HepG2 (cell line): Measurements from ENCODE around the gene STK36. TPM values are rescaled to one million over a fixed set of nuclear protein-coding genes. Genes with fewer than 3 reads are reported as not detected.

Experiments used
- ATAC-seq: fragments of 200-7000 bp; cut with Tn5 transposase; 3 replicates; pipeline ENCODE4 v1.9.1; 2020; ENCODE audit warnings: mild to moderate bottlenecking, moderate library complexity
- BruUV-seq: library from RNA; stranded (reverse); fragments of 400-500 nt; replicated peaks from 2 replicates; lab custom pipeline; 2021; lab: Mats Ljungman, UMichigan
- CTCF ChIA-PET: fragments of 300-600 bp; formaldehyde crosslinking; extraction: SDS; loops from one replicate; lab custom pipeline; 2021; ENCODE audit warnings: low total read pairs, inconsistent platforms, low intra/inter-chr PET ratio; lab: Yijun Ruan, JAX
- POLR2A ChIA-PET: fragments of 350-600 bp; sonication (Branson Sonifier 250); formaldehyde crosslinking; loops from one replicate; lab custom pipeline; 2020; ENCODE audit warnings: antibody characterized with exemption, inconsistent platforms; lab: Yijun Ruan, JAX
- DNase-seq: peaks from one replicate; pipeline ENCODE4 v3.0.0-alpha.2; 2015; ENCODE audit warnings: low spot score
- FAIRE-seq: peaks from 3 replicates; lab custom pipeline; 2011; peaks lifted over from hg19 to GRCh38; lab: Jason Lieb, UNC
- H2AFZ ChIP-seq: one replicate; pipeline ENCODE4 v1.6.1; 2011; ENCODE audit warnings: low read length, inconsistent platforms
- H3K27ac ChIP-seq: fragments of 300-600 bp; 3 replicates; pipeline ENCODE4 v1.8.0; 2011; ENCODE audit warnings: mixed run types, mild to moderate bottlenecking, mixed read lengths, low read length, inconsistent platforms; ENCODE audit not compliant: insufficient read depth; ENCODE audit errors: extremely low read length
- H3K27me3 ChIP-seq, 2 experiments: fragments of 200-600 bp in 1 of 2; 2 replicates in 1 of 2; 3 replicates in 1 of 2; pipeline versions ENCODE4 v1.6.0 to v1.8.0; 2011; ENCODE audit warnings: low read length in 2 of 2, mild to moderate bottlenecking in 2 of 2, moderate library complexity in 2 of 2, inconsistent platforms in 1 of 2; ENCODE audit not compliant: insufficient read depth in 2 of 2, control insufficient read depth in 1 of 2
- H3K36me3 ChIP-seq, 2 experiments: fragments of 200-600 bp in 1 of 2; replicated peaks in 1 of 2; 2 replicates in 1 of 2; 3 replicates in 1 of 2; pipeline versions ENCODE4 v1.5.1 to v1.8.0; 2011; ENCODE audit warnings: low read length in 2 of 2, inconsistent platforms in 1 of 2; ENCODE audit not compliant: insufficient read depth in 2 of 2, control insufficient read depth in 1 of 2
- H3K4me1 ChIP-seq: 2 replicates; pipeline ENCODE4 v1.5.1; 2012; ENCODE audit warnings: low read length, inconsistent platforms; ENCODE audit not compliant: insufficient read depth
- H3K4me2 ChIP-seq: 2 replicates; pipeline ENCODE4 v1.6.0; 2011; ENCODE audit warnings: low read depth, low read length, inconsistent platforms
- H3K4me3 ChIP-seq, 3 experiments: fragments of 200-600 bp in 1 of 3; sonication (generic), shearing (Covaris generic) in 1 of 3; replicated peaks in 1 of 3; 2 replicates each; pipeline ENCODE4 v1.5.1; 2011 to 2016; ENCODE audit warnings: low read length in 3 of 3, inconsistent platforms in 2 of 3, low read depth in 2 of 3, mild to moderate bottlenecking in 2 of 3, control low read depth in 1 of 3, mixed read lengths in 1 of 3; ENCODE audit not compliant: insufficient read depth in 1 of 3
- H3K79me2 ChIP-seq: one replicate; pipeline ENCODE4 v1.6.1; 2011; ENCODE audit warnings: low read length, inconsistent platforms; ENCODE audit not compliant: insufficient read depth
- H3K9ac ChIP-seq: 2 replicates; pipeline ENCODE4 v1.6.0; 2011; ENCODE audit warnings: mild to moderate bottlenecking, low read depth, low read length, inconsistent platforms; ENCODE audit not compliant: insufficient read depth
- H3K9me3 ChIP-seq: 2 replicates; pipeline ENCODE4 v1.5.1; 2012; ENCODE audit warnings: mild to moderate bottlenecking, low read length
- H4K20me1 ChIP-seq: 2 replicates; pipeline ENCODE4 v1.6.0; 2011; ENCODE audit warnings: inconsistent platforms, mild to moderate bottlenecking, low read length, moderate library complexity; ENCODE audit not compliant: insufficient read depth
- ATF1 ChIP-seq: IDR thresholded peaks from 2 replicates; pipeline ENCODE4 v1.6.1; 2016; ENCODE audit warnings: mild to moderate bottlenecking, control low read depth
- DRAP1 ChIP-seq: IDR thresholded peaks from 2 replicates; pipeline ENCODE4 v1.6.1; 2016; ENCODE audit warnings: missing genetic modification reagents, missing compliant biosample characterization
- FLYWCH1 ChIP-seq: sonication (generic); formaldehyde crosslinking; IDR thresholded peaks from 2 replicates; pipeline ENCODE4 v1.8.1; 2023; ENCODE audit warnings: mild to moderate bottlenecking, missing genetic modification reagents
- HMG20A ChIP-seq: IDR thresholded peaks from 2 replicates; pipeline ENCODE4 v1.6.1; 2016; ENCODE audit warnings: borderline replicate concordance
- SSRP1 ChIP-seq: IDR thresholded peaks from 2 replicates; pipeline ENCODE4 v1.6.1; 2016; ENCODE audit warnings: control low read depth
- THYN1 ChIP-seq: sonication (generic); formaldehyde crosslinking; IDR thresholded peaks from 2 replicates; pipeline ENCODE4 v1.8.1; 2023; ENCODE audit warnings: low read depth, mild to moderate bottlenecking, moderate library complexity, missing genetic modification reagents, borderline replicate concordance
- ZNF10 ChIP-seq: sonication (generic); formaldehyde crosslinking; IDR thresholded peaks from 2 replicates; pipeline ENCODE4 v1.4.0; 2020; ENCODE audit warnings: mild to moderate bottlenecking, low read depth, missing genetic modification reagents, borderline replicate concordance
- ZNF24 ChIP-seq: fragments of 450-650 bp; IDR thresholded peaks from 2 replicates; pipeline ENCODE4 v1.6.1; 2017; ENCODE audit warnings: antibody characterized with exemption, mild to moderate bottlenecking
- ZNF414 ChIP-seq: sonication (generic); formaldehyde crosslinking; IDR thresholded peaks from 2 replicates; pipeline ENCODE4 v1.5.0; 2020; ENCODE audit warnings: missing genetic modification reagents
- ZNF496 ChIP-seq: sonication (generic); formaldehyde crosslinking; IDR thresholded peaks from 2 replicates; pipeline ENCODE4 v1.8.1; 2023; ENCODE audit warnings: mild to moderate bottlenecking, moderate library complexity, missing genetic modification reagents; ENCODE audit not compliant: insufficient replicate concordance
- WGBS: methylation state at CpG from one replicate; pipeline ENCODE4 v1.1.6; 2017; ENCODE audit warnings: low lambda C conversion rate; 5-methylcytosine and 5-hydroxymethylcytosine counted together
- in situ Hi-C: cut with HindIII; loops from 2 replicates; pipeline ENCODE4 v1.10.0; 2017; ENCODE audit warnings: low pct_unique_long_range_greater_than_20kb; ENCODE audit not compliant: extremely low pct_ligation_motif_present
- intact Hi-C: fragments of 100-400 bp; cut with micrococcal nuclease; formaldehyde crosslinking; loops from one replicate; pipeline ENCODE4 v1.10.0; 2022; ENCODE audit not compliant: unreplicated experiment
- polyA plus RNA-seq, 8 experiments: library from polyadenylated mRNA; depleted of rRNA in 3 of 8; stranded (reverse) in 7 of 8; unstranded in 1 of 8; fragments of >200 nt; fragmentation: Illumina TruSeq in 4 of 8; extraction: Trizol in 4 of 8; gene quantifications; 2 replicates each; pipeline versions ENCODE4 v1.2.1 to v1.2.3, GENCODE V29; 2011 to 2016; ENCODE audit warnings: low read depth in 4 of 8, missing spikeins in 1 of 8, mixed read lengths in 1 of 8; ENCODE audit not compliant: insufficient read depth in 1 of 8
- total RNA-seq, 5 experiments: library from RNA; depleted of rRNA; stranded (reverse); fragments of >200 nt; fragmentation: Illumina TruSeq; extraction: Trizol; gene quantifications; 2 replicates each; pipeline ENCODE4 v1.2.3, GENCODE V29; 2016; ENCODE audit warnings: low read depth in 1 of 5
- TF ChIP-seq, protein P1 (sequence below): sonication (generic); formaldehyde crosslinking; conservative IDR thresholded peaks from 2 replicates; pipeline ENCODE4 v1.8.0; 2022; ENCODE audit warnings: mild to moderate bottlenecking, moderate library complexity, missing genetic modification reagents
- TF ChIP-seq, protein P2 (sequence below): sonication (generic); formaldehyde crosslinking; IDR thresholded peaks from 2 replicates; pipeline ENCODE4 v1.4.0; 2020; ENCODE audit warnings: low read depth, missing genetic modification reagents
- TF ChIP-seq, protein P3 (sequence below): fragments of 450-650 bp; IDR thresholded peaks from 2 replicates; pipeline ENCODE4 v1.6.1; 2017; ENCODE audit warnings: mild to moderate bottlenecking

STK36 gene
- total and polyA plus RNA-seq, 2 of the 13 experiments (the other 11 are each of a cell fraction or from before 2014, with no cell fraction given) = 45.9 to 83.5 TPM

- Histone ChIP-seq H3K27ac (peak overlapping the region; percentile 95), H3K79me2 (peaks cover 21% of the 10 kb centered on the region), H3K4me1 (peaks cover 96% of the 10 kb centered on the region), H3K36me3 (peaks cover 34 to 70% of the 10 kb centered on the region in 2 experiments), H3K27me3 (no peaks in the 10 kb centered on the region), H3K9ac (no peak overlapping the region), H3K4me3 (peak overlapping the region in 1 of 3 experiments; percentile 23; a peak in 2 of 6 replicates), H3K9me3 (no peaks in the 10 kb centered on the region), H3K4me2 (peak overlapping the region; percentile 50), H4K20me1 (no peaks in the 10 kb centered on the region), H2AFZ (no peak overlapping the region)
- WGBS = 48% methylated on average over 8 of the region's 8 CpGs
- peak; percentile 62 for ATAC-seq
- peak; percentile 93 for DNase-seq
- peak; percentile 87 for FAIRE-seq
- ChIA-PET CTCF (interaction anchor here (1.4 to 1.6 kb wide), 3 partner anchors 17 to 99 kb away, joined by 5 to 10 read pairs (median 6); no protein-coding TSS in a partner anchor), POLR2A (interaction anchor here (0.5 to 8.6 kb wide), 13 partner anchors 8 to 101 kb away, joined by 3 to 218 read pairs (median 4); partner anchors contain the start of gene CYP27A1)
- in situ Hi-C loops = loop anchor here (25.0 kb wide), 1 partner anchor 88 kb away; the partner anchor contains the start of gene PRKAG3
- intact Hi-C loops = loop anchor here (1.0 kb wide), 1 partner anchor 98 kb away; no protein-coding TSS in a partner anchor
- BruUV-seq = no TSS peak
- peak; percentile 68; the same call in 1 of the 2 replicates for TF ChIP-seq SSRP1
- TF ChIP-seq ATF1 (CRISPR knock-in tag) = no peak
- TF ChIP-seq HMG20A = peak; percentile 80
- no peak for TF ChIP-seq ZNF496 (CRISPR knock-in tag)
- no peak for TF ChIP-seq THYN1 (CRISPR knock-in tag)
- no peak for TF ChIP-seq FLYWCH1
- TF ChIP-seq, protein P1, sequence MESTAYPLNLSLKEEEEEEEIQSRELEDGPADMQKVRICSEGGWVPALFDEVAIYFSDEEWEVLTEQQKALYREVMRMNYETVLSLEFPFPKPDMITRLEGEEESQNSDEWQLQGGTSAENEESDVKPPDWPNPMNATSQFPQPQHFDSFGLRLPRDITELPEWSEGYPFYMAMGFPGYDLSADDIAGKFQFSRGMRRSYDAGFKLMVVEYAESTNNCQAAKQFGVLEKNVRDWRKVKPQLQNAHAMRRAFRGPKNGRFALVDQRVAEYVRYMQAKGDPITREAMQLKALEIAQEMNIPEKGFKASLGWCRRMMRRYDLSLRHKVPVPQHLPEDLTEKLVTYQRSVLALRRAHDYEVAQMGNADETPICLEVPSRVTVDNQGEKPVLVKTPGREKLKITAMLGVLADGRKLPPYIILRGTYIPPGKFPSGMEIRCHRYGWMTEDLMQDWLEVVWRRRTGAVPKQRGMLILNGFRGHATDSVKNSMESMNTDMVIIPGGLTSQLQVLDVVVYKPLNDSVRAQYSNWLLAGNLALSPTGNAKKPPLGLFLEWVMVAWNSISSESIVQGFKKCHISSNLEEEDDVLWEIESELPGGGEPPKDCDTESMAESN (CRISPR knock-in tag) = peak; percentile 42; the same call in 1 of the 2 replicates
- TF ChIP-seq DRAP1 (CRISPR knock-in tag) = peak; percentile 67
- TF ChIP-seq, protein P2, sequence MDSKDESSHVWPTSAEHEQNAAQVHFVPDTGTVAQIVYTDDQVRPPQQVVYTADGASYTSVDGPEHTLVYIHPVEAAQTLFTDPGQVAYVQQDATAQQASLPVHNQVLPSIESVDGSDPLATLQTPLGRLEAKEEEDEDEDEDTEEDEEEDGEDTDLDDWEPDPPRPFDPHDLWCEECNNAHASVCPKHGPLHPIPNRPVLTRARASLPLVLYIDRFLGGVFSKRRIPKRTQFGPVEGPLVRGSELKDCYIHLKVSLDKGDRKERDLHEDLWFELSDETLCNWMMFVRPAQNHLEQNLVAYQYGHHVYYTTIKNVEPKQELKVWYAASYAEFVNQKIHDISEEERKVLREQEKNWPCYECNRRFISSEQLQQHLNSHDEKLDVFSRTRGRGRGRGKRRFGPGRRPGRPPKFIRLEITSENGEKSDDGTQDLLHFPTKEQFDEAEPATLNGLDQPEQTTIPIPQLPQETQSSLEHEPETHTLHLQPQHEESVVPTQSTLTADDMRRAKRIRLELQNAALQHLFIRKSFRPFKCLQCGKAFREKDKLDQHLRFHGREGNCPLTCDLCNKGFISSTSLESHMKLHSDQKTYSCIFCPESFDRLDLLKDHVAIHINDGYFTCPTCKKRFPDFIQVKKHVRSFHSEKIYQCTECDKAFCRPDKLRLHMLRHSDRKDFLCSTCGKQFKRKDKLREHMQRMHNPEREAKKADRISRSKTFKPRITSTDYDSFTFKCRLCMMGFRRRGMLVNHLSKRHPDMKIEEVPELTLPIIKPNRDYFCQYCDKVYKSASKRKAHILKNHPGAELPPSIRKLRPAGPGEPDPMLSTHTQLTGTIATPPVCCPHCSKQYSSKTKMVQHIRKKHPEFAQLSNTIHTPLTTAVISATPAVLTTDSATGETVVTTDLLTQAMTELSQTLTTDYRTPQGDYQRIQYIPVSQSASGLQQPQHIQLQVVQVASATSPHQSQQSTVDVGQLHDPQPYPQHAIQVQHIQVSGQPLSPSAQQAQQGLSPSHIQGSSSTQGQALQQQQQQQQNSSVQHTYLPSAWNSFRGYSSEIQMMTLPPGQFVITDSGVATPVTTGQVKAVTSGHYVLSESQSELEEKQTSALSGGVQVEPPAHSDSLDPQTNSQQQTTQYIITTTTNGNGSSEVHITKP (CRISPR knock-in tag) = peak; percentile 50; the same call in 1 of the 2 replicates
- TF ChIP-seq, protein P3, sequence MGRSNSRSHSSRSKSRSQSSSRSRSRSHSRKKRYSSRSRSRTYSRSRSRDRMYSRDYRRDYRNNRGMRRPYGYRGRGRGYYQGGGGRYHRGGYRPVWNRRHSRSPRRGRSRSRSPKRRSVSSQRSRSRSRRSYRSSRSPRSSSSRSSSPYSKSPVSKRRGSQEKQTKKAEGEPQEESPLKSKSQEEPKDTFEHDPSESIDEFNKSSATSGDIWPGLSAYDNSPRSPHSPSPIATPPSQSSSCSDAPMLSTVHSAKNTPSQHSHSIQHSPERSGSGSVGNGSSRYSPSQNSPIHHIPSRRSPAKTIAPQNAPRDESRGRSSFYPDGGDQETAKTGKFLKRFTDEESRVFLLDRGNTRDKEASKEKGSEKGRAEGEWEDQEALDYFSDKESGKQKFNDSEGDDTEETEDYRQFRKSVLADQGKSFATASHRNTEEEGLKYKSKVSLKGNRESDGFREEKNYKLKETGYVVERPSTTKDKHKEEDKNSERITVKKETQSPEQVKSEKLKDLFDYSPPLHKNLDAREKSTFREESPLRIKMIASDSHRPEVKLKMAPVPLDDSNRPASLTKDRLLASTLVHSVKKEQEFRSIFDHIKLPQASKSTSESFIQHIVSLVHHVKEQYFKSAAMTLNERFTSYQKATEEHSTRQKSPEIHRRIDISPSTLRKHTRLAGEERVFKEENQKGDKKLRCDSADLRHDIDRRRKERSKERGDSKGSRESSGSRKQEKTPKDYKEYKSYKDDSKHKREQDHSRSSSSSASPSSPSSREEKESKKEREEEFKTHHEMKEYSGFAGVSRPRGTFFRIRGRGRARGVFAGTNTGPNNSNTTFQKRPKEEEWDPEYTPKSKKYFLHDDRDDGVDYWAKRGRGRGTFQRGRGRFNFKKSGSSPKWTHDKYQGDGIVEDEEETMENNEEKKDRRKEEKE = no peak
- TF ChIP-seq ZNF414 = 0 out of 2 replicates have a peak, but pooled peaks have one; percentile 49
- no peak for TF ChIP-seq ZNF10 (CRISPR knock-in tag)
- no peak for TF ChIP-seq ZNF24
Measured at GRCh38 chr2:218748741-218749441, 77.0 kb downstream of the STK36 start.
